Karpas-422 (cell line): ENCODE results near the gene CHD1L. TPM values are rescaled to one million over a fixed set of nuclear protein-coding genes. Genes with fewer than 3 reads are reported as not detected.

Experiments
- DNase-seq: peaks from one replicate; pipeline ENCODE4 v3.0.0-alpha.2; 2015
- H2AFZ ChIP-seq: fragments of 200-600 bp; sonication (generic); 2 replicates; pipeline ENCODE4 v1.6.1; 2014; ENCODE audit warnings: antibody characterized with exemption, low read length, mixed read lengths
- H3K27ac ChIP-seq: fragments of 200-600 bp; sonication (generic); 2 replicates; pipeline ENCODE4 v1.5.1; 2014; ENCODE audit warnings: mild to moderate bottlenecking, low read length, moderate library complexity
- H3K27me3 ChIP-seq: fragments of 200-600 bp; sonication (generic); 2 replicates; pipeline ENCODE4 v1.6.1; 2014; ENCODE audit warnings: low read length, mixed read lengths
- H3K36me3 ChIP-seq: fragments of 200-600 bp; sonication (generic); 2 replicates; pipeline ENCODE4 v1.6.1; 2014; ENCODE audit warnings: low read length, mixed read lengths; ENCODE audit not compliant: insufficient read depth
- H3K4me1 ChIP-seq: fragments of 200-600 bp; sonication (generic); 2 replicates; pipeline ENCODE4 v1.6.1; 2014; ENCODE audit warnings: mild to moderate bottlenecking, low read length, mixed read lengths
- H3K4me2 ChIP-seq: fragments of 200-600 bp; sonication (generic); 2 replicates; pipeline ENCODE4 v1.6.1; 2014; ENCODE audit warnings: low read length, low read depth, mild to moderate bottlenecking; ENCODE audit not compliant: poor library complexity, severe bottlenecking
- H3K4me3 ChIP-seq: fragments of 200-600 bp; sonication (generic); 2 replicates; pipeline ENCODE4 v1.5.1; 2014; ENCODE audit warnings: mild to moderate bottlenecking, antibody characterized with exemption, low read length, mixed read lengths
- H3K79me2 ChIP-seq: fragments of 200-600 bp; sonication (generic); 2 replicates; pipeline ENCODE4 v1.6.1; 2014; ENCODE audit warnings: mild to moderate bottlenecking, low read length, mixed read lengths
- H3K9ac ChIP-seq: fragments of 200-600 bp; sonication (generic); 2 replicates; pipeline ENCODE4 v1.6.0; 2014; ENCODE audit warnings: low read length
- H3K9me2 ChIP-seq: fragments of 200-600 bp; sonication (generic), shearing (Covaris generic); replicated peaks from 2 replicates; pipeline ENCODE4 v1.6.0; 2014; ENCODE audit warnings: mild to moderate bottlenecking, low read length, moderate library complexity; ENCODE audit not compliant: insufficient read depth
- H3K9me3 ChIP-seq: fragments of 300-700, 200-600 bp; sonication (generic); 2 replicates; pipeline ENCODE4 v1.6.1; 2014; ENCODE audit warnings: low read length, mixed read lengths
- H4K20me1 ChIP-seq: fragments of 200-600 bp; sonication (generic); 2 replicates; pipeline ENCODE4 v1.6.1; 2014; ENCODE audit warnings: mild to moderate bottlenecking, antibody characterized with exemption, low read length, low read depth; ENCODE audit not compliant: insufficient read depth
- total RNA-seq: library from RNA; depleted of rRNA; stranded (reverse); fragments of >200 nt; shearing (Covaris generic); gene quantifications from 2 replicates; pipeline ENCODE4 v1.2.3, GENCODE V29; 2014; ENCODE audit warnings: low replicate concordance

Gene CHD1L
- total RNA-seq, 1 experiment from 2014 or later = 40.1 TPM

GRCh38 chr1:147209825-147210821 is 32.4 kb upstream of the CHD1L start:
- Histone ChIP-seq H3K9ac (no peak overlapping the region), H3K4me1 (no peaks in the 10 kb centered on the region), H2AFZ (no peak overlapping the region), H3K27me3 (no peaks in the 10 kb centered on the region), H3K27ac (no peak overlapping the region), H3K9me2 (no peaks in the 10 kb centered on the region), H3K9me3 (no peaks in the 10 kb centered on the region), H4K20me1 (no peaks in the 10 kb centered on the region), H3K79me2 (no peaks in the 10 kb centered on the region), H3K4me2 (no peak overlapping the region), H3K36me3 (no peaks in the 10 kb centered on the region), H3K4me3 (no peak overlapping the region)
- no peak for DNase-seq

DNA sequence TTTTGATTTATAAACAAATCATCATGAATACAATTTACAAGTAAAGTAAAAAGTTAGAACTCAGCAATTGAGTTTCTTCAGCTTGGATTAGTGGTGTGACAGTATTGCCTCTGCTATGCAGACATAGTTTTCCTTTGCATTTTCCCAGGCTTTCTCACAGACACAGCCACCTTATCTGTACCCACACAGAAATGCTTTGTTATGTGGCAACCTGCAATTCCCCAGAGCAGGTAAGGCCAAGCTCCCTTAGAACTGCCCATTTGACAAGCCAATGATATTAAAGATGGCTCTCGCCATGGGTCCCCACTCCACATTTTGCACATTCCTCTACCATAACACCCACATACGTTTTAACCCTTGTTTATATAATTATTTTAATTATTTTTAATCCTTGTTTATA is 31.5 kb upstream of the CHD1L start:
- Histone ChIP-seq H4K20me1 (no peaks in the 10 kb centered on the region), H3K4me3 (no peak overlapping the region), H2AFZ (no peak overlapping the region), H3K79me2 (no peaks in the 10 kb centered on the region), H3K36me3 (no peaks in the 10 kb centered on the region), H3K9me2 (no peaks in the 10 kb centered on the region), H3K9me3 (no peaks in the 10 kb centered on the region), H3K9ac (no peak overlapping the region), H3K4me1 (no peaks in the 10 kb centered on the region), H3K4me2 (no peak overlapping the region), H3K27me3 (no peaks in the 10 kb centered on the region), H3K27ac (no peak overlapping the region)
- no peak for DNase-seq

DNA sequence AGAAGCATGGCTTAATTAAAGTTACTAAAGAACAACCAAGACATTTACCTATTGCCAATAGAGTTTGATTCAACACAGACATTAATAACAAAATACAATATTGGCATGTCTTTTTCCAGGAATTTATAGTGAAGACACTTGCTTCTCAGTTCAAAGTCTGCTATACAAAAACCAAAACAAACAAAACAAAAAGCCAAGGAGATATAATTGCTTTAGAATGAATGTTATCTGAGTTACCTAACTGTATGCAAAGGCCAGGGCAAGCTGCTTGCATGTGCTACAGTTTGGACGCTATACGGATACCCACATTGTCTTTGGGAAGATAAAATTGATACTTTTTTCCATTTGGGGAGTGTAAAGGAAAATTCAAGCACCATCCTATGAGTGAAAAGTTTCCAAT is 30.9 kb upstream of the CHD1L start:
- H3K4me1 ChIP-seq = no peaks in the 10 kb centered on the region
- H3K4me3 ChIP-seq = no peak overlapping the region
- H3K36me3 ChIP-seq = no peaks in the 10 kb centered on the region
- no peak overlapping the region for H2AFZ ChIP-seq
- no peaks in the 10 kb centered on the region for H3K27me3 ChIP-seq
- H3K9ac ChIP-seq = no peak overlapping the region
- DNase-seq = no peak
- H3K9me2 ChIP-seq = no peaks in the 10 kb centered on the region
- no peaks in the 10 kb centered on the region for H3K79me2 ChIP-seq
- no peaks in the 10 kb centered on the region for H3K9me3 ChIP-seq
- H3K4me2 ChIP-seq = no peak overlapping the region
- no peak overlapping the region for H3K27ac ChIP-seq
- H4K20me1 ChIP-seq = no peaks in the 10 kb centered on the region

- H3K9ac ChIP-seq = no peak overlapping the region
- no peak overlapping the region for H3K4me2 ChIP-seq
- H3K4me3 ChIP-seq = no peak overlapping the region
- no peaks in the 10 kb centered on the region for H3K27me3 ChIP-seq
- H2AFZ ChIP-seq = no peak overlapping the region
- DNase-seq = no peak
- H3K9me2 ChIP-seq = no peaks in the 10 kb centered on the region
- no peaks in the 10 kb centered on the region for H3K9me3 ChIP-seq
- no peaks in the 10 kb centered on the region for H3K4me1 ChIP-seq
- no peaks in the 10 kb centered on the region for H3K36me3 ChIP-seq
- H3K79me2 ChIP-seq = no peaks in the 10 kb centered on the region
- H4K20me1 ChIP-seq = no peaks in the 10 kb centered on the region
- no peak overlapping the region for H3K27ac ChIP-seq
These were observed 29.2 kb upstream of the CHD1L start for GRCh38 chr1:147213271-147213670.

DNA sequence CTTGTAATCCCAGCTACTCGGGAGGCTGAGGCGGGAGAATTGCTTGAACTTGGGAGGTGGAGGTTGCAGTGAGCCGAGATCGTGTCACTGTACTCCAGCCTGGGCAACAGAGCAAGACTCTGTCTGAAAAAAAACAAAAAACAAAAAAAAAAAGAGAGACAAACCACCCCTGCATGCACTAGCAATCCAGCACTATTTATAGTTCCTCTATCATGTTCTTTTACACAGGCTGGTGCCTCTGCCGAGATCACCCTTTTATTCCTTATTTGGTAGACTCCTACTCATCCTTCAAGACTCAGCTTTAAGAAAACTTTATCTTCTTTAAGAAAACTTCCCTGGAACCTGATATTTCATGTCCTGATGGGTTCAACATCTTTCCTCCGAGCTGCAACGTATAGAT is 28.2 kb upstream of the CHD1L start:
- no peaks in the 10 kb centered on the region for H3K27me3 ChIP-seq
- H2AFZ ChIP-seq = no peak overlapping the region
- no peaks in the 10 kb centered on the region for H3K9me2 ChIP-seq
- no peaks in the 10 kb centered on the region for H3K79me2 ChIP-seq
- H3K9me3 ChIP-seq = no peaks in the 10 kb centered on the region
- H3K36me3 ChIP-seq = no peaks in the 10 kb centered on the region
- no peaks in the 10 kb centered on the region for H4K20me1 ChIP-seq
- H3K27ac ChIP-seq = no peak overlapping the region
- no peak for DNase-seq
- H3K4me2 ChIP-seq = no peak overlapping the region
- no peaks in the 10 kb centered on the region for H3K4me1 ChIP-seq
- H3K4me3 ChIP-seq = no peak overlapping the region
- no peak overlapping the region for H3K9ac ChIP-seq

GRCh38 chr1:147214842-147215539 is 27.5 kb upstream of the CHD1L start:
- Histone ChIP-seq H3K9me3 (no peaks in the 10 kb centered on the region), H2AFZ (no peak overlapping the region), H3K4me2 (no peak overlapping the region), H3K9ac (no peak overlapping the region), H3K9me2 (no peaks in the 10 kb centered on the region), H4K20me1 (no peaks in the 10 kb centered on the region), H3K4me3 (no peak overlapping the region), H3K4me1 (no peaks in the 10 kb centered on the region), H3K79me2 (no peaks in the 10 kb centered on the region), H3K27ac (no peak overlapping the region), H3K36me3 (no peaks in the 10 kb centered on the region), H3K27me3 (no peaks in the 10 kb centered on the region)
- DNase-seq = no peak

GRCh38 chr1:147215540-147215916 is 27.0 kb upstream of the CHD1L start:
- H3K9ac ChIP-seq = no peak overlapping the region
- no peak overlapping the region for H2AFZ ChIP-seq
- H3K9me3 ChIP-seq = no peaks in the 10 kb centered on the region
- no peak overlapping the region for H3K4me3 ChIP-seq
- H3K27ac ChIP-seq = no peak overlapping the region
- no peaks in the 10 kb centered on the region for H3K4me1 ChIP-seq
- no peaks in the 10 kb centered on the region for H3K79me2 ChIP-seq
- H4K20me1 ChIP-seq = no peaks in the 10 kb centered on the region
- H3K36me3 ChIP-seq = no peaks in the 10 kb centered on the region
- no peaks in the 10 kb centered on the region for H3K9me2 ChIP-seq
- DNase-seq = no peak
- no peaks in the 10 kb centered on the region for H3K27me3 ChIP-seq
- no peak overlapping the region for H3K4me2 ChIP-seq

DNA sequence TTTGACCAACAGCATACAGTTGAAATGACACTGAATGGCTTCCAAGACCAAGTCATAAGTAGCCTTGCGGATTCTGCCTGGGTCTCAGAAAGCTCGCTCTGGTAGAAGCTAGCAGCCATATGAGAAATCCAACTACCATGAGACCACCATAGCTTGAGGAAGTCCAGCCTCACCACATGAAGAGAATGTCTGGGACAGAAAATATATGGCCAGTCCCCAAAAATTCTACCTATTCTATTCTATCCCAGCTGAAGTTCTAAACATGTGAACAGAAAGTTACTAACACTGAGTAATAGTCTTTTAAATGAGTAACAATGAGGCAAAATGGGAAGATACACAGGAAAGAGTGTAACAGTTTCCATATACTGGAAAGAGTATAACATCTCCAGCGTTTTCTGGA is 26.4 kb upstream of the CHD1L start:
- no peaks in the 10 kb centered on the region for H3K4me1 ChIP-seq
- no peaks in the 10 kb centered on the region for H3K9me3 ChIP-seq
- H4K20me1 ChIP-seq = no peaks in the 10 kb centered on the region
- H3K4me3 ChIP-seq = no peak overlapping the region
- no peak overlapping the region for H3K9ac ChIP-seq
- no peak overlapping the region for H3K4me2 ChIP-seq
- H2AFZ ChIP-seq = no peak overlapping the region
- H3K27ac ChIP-seq = no peak overlapping the region
- DNase-seq = no peak
- no peaks in the 10 kb centered on the region for H3K79me2 ChIP-seq
- H3K36me3 ChIP-seq = no peaks in the 10 kb centered on the region
- no peaks in the 10 kb centered on the region for H3K9me2 ChIP-seq
- no peaks in the 10 kb centered on the region for H3K27me3 ChIP-seq
